NCI-H1105 treated with DMSO at 0.1 percent for 48 hours (cell line): ENCODE results near the gene NTN1.

Source experiments
- DNase-seq: peaks from one replicate; lab custom pipeline; 2025; lab: John Stamatoyannopoulos, UW

The NTN1 gene

GRCh38 chr17:9037736-9038135 lies 16.4 kb downstream of the NTN1 start:
- DNase-seq: no peak

GRCh38 chr17:9038380-9038779 lies 17.1 kb downstream of the NTN1 start:
- DNase-seq: no peak

GRCh38 chr17:9044772-9045463 lies 23.6 kb downstream of the NTN1 start:
- DNase-seq: no peak

GRCh38 chr17:9050801-9051401 lies 29.6 kb downstream of the NTN1 start:
- DNase-seq: no peak

- DNase-seq: no peak
Observed at GRCh38 chr17:9051561-9051960, 30.3 kb downstream of the NTN1 start.

- no peak for DNase-seq
Observed at GRCh38 chr17:9052921-9053320, 31.6 kb downstream of the NTN1 start.

- no peak for DNase-seq
Observed at GRCh38 chr17:9053406-9053805, 32.1 kb downstream of the NTN1 start.

GRCh38 chr17:9054126-9054975 lies 33.0 kb downstream of the NTN1 start:
- DNase-seq: no peak

- DNase-seq: no peak
Observed at GRCh38 chr17:9055281-9055680, 34.0 kb downstream of the NTN1 start.

GRCh38 chr17:9056566-9056965 lies 35.3 kb downstream of the NTN1 start:
- DNase-seq: no peak

GRCh38 chr17:9057310-9057709 lies 36.0 kb downstream of the NTN1 start:
- DNase-seq: no peak

GRCh38 chr17:9062399-9062902 lies 41.1 kb downstream of the NTN1 start:
- DNase-seq: no peak

- DNase-seq: no peak
Observed at GRCh38 chr17:9064311-9064834, 43.1 kb downstream of the NTN1 start.

- DNase-seq: no peak
Observed at GRCh38 chr17:9071016-9071415, 49.7 kb downstream of the NTN1 start.

- no peak for DNase-seq
Observed at GRCh38 chr17:9071811-9072498, 50.6 kb downstream of the NTN1 start.

- no peak for DNase-seq
Observed at GRCh38 chr17:9072696-9073339, 51.5 kb downstream of the NTN1 start.

GRCh38 chr17:9074131-9074530 lies 52.8 kb downstream of the NTN1 start:
- no peak for DNase-seq

- DNase-seq: no peak
Observed at GRCh38 chr17:9079461-9080103, 58.3 kb downstream of the NTN1 start.

GRCh38 chr17:9080296-9080914 lies 59.1 kb downstream of the NTN1 start:
- no peak for DNase-seq

- DNase-seq: no peak
Observed at GRCh38 chr17:9080983-9081382, 59.7 kb downstream of the NTN1 start.

GRCh38 chr17:9086577-9086976 lies 65.3 kb downstream of the NTN1 start:
- no peak for DNase-seq
